Femur (tissue), 1 donor: ENCODE results near the gene ZNF346.

Source experiments
- DNase-seq: peaks from one replicate; pipeline ENCODE4 v3.0.0-alpha.2; 2017

Gene ZNF346

DNA sequence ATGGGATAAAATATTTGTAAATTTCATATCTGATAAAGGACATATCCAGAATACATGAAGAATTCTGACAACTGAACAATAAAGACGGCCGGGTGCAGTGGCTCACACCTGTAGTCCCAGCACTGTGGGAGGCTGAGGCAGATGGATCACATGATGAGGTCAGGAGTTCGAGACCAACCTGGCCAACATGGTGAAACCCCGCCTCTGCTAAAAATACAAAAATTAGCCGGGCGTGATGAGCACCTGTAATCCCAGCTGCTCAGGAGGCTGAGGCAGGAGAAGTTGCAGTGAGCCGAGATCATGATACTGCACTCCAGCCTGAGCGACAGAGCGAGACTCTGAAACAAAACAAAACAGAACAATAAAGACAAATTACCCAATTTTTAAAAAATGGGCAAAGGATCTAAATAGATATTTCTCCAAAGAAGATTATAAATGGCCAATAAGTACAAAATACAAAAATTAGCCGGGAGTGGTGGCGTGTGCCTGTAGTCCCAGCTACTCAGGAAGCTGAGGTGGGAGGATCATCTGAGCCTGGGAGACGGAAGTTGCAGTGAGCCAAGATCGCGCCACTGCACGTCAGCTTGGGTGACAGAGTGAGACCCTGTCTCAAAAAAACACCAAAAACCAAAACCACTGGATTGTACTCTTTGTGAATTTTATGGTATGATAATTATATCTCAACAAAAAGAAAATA, 101.4 kb downstream of the ZNF346 start:
- DNase-seq = no peak

DNA sequence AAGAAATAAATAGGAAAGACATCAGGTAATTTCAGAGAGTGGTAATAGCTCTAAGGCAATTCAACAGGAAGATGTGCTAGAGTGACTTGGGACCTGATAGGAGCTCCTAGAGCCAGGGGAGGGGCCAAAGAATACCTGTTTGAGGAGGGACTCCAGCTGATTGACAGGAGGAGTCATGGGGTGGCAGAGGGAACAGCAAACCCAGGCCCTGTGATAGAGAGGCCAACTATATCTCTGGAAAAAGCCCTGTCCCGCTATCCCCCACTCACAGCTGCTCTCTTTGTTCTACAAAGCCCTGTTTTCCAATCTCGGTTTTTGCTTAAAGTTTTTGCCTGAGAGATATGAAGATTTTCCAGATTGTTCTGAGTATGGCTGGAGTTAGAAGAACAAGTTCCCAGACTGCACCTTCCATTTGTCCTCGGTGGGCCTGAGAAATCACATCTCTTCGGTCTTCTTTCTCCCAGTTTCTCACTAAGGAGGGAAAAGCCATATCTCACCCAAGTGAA, 102.0 kb downstream of the ZNF346 start:
- DNase-seq = no peak

DNA sequence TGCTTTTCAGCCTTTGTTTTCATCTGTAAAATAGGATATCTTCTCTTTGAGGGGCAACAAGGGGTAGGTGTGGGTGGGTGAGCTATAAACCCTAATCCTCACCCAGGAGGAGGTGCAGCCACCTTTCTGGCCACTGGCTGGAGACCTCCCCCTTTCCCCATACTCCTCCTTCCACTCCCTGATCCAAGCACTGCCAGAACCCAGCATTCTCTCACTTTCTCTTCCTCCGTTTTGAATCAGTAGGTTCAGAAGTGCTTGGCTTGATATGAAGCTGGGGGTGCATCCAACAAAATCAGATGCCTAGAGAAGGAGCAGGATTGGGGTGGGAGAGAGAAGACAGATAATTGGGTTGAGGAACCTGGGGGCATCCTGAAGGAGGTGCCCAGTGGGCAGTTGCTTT, 104.3 kb downstream of the ZNF346 start:
- DNase-seq = no peak

DNA sequence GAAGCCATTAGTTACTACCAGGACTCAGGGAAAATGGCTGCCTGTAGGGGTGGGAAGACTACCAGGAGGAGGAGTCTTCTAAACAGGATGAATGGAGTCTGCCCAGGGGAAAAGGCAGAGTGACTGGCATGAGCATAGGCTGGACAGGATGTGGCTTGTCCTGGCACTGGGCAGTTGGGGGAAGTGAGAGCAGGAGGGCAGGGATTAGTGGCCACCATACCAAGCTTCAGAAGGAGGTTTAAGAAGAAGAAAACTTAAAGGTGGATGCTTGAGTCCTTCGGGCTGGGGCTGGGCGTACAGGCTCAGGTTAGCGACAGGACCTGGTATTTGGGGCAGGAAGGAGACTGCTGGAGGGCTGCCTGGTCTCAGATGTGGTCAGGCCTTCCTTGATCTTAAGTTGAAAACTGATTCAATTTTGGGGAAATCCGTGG, 106.1 kb downstream of the ZNF346 start:
- DNase-seq = no peak

DNA sequence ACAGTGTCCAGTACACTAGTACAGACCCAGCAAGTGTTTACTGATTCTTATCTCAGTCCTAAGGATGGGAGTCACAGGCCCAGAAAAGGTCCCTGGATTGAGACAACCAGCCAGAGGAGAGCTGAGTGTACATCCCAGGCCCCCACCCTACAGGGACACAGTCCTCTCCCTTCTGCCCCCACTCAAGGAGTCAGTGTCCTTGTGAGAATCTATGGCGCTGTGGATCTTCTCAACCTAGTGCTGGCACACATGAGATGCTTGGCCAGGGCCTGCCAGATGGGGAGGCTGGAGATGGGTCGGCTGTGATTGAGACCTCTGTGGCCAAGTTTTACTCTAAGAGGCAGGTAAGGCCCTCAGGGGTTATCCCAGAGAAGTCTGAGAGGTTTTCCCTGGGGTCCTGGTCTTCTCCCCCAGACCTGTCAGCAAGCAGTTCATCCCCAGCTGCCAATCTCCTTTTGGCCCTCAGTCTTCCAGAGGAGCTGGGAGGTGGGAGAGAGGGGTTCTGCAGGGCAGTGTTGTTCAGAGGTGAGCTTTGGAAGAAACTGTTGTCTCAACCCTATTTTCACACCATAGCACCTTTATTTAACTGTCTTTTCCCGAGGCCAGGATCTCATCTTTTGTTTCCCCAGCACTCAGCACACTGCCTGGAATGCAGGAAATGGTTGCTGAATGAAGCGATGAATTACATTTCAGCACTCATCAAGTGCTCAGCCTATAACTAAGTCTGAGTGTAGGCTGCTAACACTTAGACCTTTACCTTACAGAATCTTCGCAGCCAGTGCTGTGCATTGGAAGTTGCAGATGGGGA, 107.9 kb downstream of the ZNF346 start:
- DNase-seq = no peak
